ENCODE results near the gene GPR150. TPM values are rescaled to one million over a fixed set of nuclear protein-coding genes. Genes with fewer than 3 reads are reported as not detected.

Gene GPR150
- total RNA-seq, 1 experiment from 2014 or later: 0.54 TPM

- Histone ChIP-seq H3K4me3 (ENCODE audit: low read depth in 2 of 2, low read length in 2 of 2) (no peak overlapping the region), H3K27me3 (ENCODE audit: control insufficient read depth, insufficient read depth, low read length) (no peaks in the 10 kb centered on the region), H3K36me3 (ENCODE audit: control insufficient read depth, insufficient read depth, low read length) (no peaks in the 10 kb centered on the region), H3K27ac (ENCODE audit: low read length) (no peak overlapping the region), H3K4me1 (ENCODE audit: control insufficient read depth, insufficient read depth, low read length) (peaks cover 7% of the 10 kb centered on the region), H3K9me3 (ENCODE audit: control insufficient read depth, insufficient read depth, low read depth, low read length) (no peaks in the 10 kb centered on the region)
- DNase-seq (ENCODE audit: low read depth, low spot score): no peak
- intact Hi-C loops (cut with micrococcal nuclease; ENCODE audit: unreplicated experiment): no loop called here
- BruUV-seq (replicated peaks): no TSS peak
- ChIA-PET CTCF (no interaction called here), POLR2A (no interaction called here)
- in situ Hi-C loops (cut with HindIII; ENCODE audit: low pct_unique_long_range_greater_than_20kb, low sequenced_read_pairs): no loop called here
- TF ChIP-seq CTCF (IDR thresholded peaks at IDR 0.05) (no peak), POLR2AphosphoS5 (IDR thresholded peaks at IDR 0.05; ENCODE audit: low read depth, low read length) (no peak), TCF7L2 (IDR thresholded peaks at IDR 0.05; ENCODE audit: low read depth, low read length) (no peak), SIN3A (IDR thresholded peaks at IDR 0.05; ENCODE audit: borderline replicate concordance, insufficient read depth, low read depth, low read length) (no peak), REST (IDR thresholded peaks at IDR 0.05; ENCODE audit: insufficient read depth in 1 of 2, low read depth in 2 of 2, low read length in 1 of 2) (no peak)
- ATAC-seq: no peak
Measured at GRCh38 chr5:95668216-95668615, 48.3 kb downstream of the GPR150 start.

GRCh38 chr5:95668728-95669127 is 48.8 kb downstream of the GPR150 start:
- ATAC-seq (no peak), DNase-seq (ENCODE audit: low read depth, low spot score) (no peak)
- Histone ChIP-seq H3K27me3 (ENCODE audit: control insufficient read depth, insufficient read depth, low read length) (no peaks in the 10 kb centered on the region), H3K4me1 (ENCODE audit: control insufficient read depth, insufficient read depth, low read length) (peaks cover 7% of the 10 kb centered on the region), H3K4me3 (ENCODE audit: low read depth in 2 of 2, low read length in 2 of 2) (no peak overlapping the region), H3K27ac (ENCODE audit: low read length) (no peak overlapping the region), H3K36me3 (ENCODE audit: control insufficient read depth, insufficient read depth, low read length) (no peaks in the 10 kb centered on the region), H3K9me3 (ENCODE audit: control insufficient read depth, insufficient read depth, low read depth, low read length) (no peaks in the 10 kb centered on the region)
- CTCF ChIA-PET: no interaction called here
- POLR2A ChIA-PET: no interaction called here
- intact Hi-C loops (cut with micrococcal nuclease; ENCODE audit: unreplicated experiment) (no loop called here), in situ Hi-C loops (cut with HindIII; ENCODE audit: low pct_unique_long_range_greater_than_20kb, low sequenced_read_pairs) (no loop called here)
- TF ChIP-seq TCF7L2 (IDR thresholded peaks at IDR 0.05; ENCODE audit: low read depth, low read length) (no peak), POLR2AphosphoS5 (IDR thresholded peaks at IDR 0.05; ENCODE audit: low read depth, low read length) (no peak), REST (IDR thresholded peaks at IDR 0.05; ENCODE audit: insufficient read depth in 1 of 2, low read depth in 2 of 2, low read length in 1 of 2) (no peak), SIN3A (IDR thresholded peaks at IDR 0.05; ENCODE audit: borderline replicate concordance, insufficient read depth, low read depth, low read length) (no peak)
- no TSS peak for BruUV-seq (replicated peaks)
